Nephron (organoid): ENCODE results near the gene AGA.

Source experiments
- H3K27ac Mint-ChIP-seq, 3 experiments: 2 replicates each; pipeline ENCODE4 v1.8.0; 2020; ENCODE audit warnings: mixed read lengths in 3 of 3, mild to moderate bottlenecking in 2 of 3, moderate library complexity in 1 of 3
- H3K27me3 Mint-ChIP-seq: 2 replicates; pipeline ENCODE4 v1.8.0; 2021; ENCODE audit warnings: low read depth, mild to moderate bottlenecking, moderate library complexity, mixed read lengths
- H3K36me3 Mint-ChIP-seq: 2 replicates; pipeline ENCODE4 v1.8.0; 2020; ENCODE audit warnings: low read depth, mixed read lengths
- H3K4me1 Mint-ChIP-seq: 2 replicates; pipeline ENCODE4 v1.8.0; 2020; ENCODE audit warnings: mixed read lengths
- H3K4me3 Mint-ChIP-seq, 3 experiments: 2 replicates each; pipeline ENCODE4 v1.8.0; 2020; ENCODE audit warnings: mild to moderate bottlenecking in 3 of 3, mixed read lengths in 3 of 3, moderate library complexity in 2 of 3
- H3K9me3 Mint-ChIP-seq: 2 replicates; pipeline ENCODE4 v1.8.0; 2020; ENCODE audit warnings: mixed read lengths
- TF ChIP-seq, protein P1 (sequence below), 3 experiments: fragments of 200-600 bp; sonication (generic); IDR thresholded peaks; one replicate each; pipeline ENCODE4 v1.5.0; 2021; ENCODE audit warnings: antibody characterized with exemption in 3 of 3; ENCODE audit not compliant: unreplicated experiment in 3 of 3

AGA gene

GRCh38 chr4:177446586-177446985 lies 4.3 kb upstream of the AGA start:
- Mint-ChIP-seq H3K36me3 (no peaks in the 10 kb centered on the region), H3K27me3 (no peaks in the 10 kb centered on the region), H3K27ac (no peak overlapping the region), H3K4me1 (peaks cover 12% of the 10 kb centered on the region), H3K9me3 (no peaks in the 10 kb centered on the region), H3K4me3 (peak overlapping the region in 1 of 3 experiments; percentile 42)
- TF ChIP-seq, protein P1, sequence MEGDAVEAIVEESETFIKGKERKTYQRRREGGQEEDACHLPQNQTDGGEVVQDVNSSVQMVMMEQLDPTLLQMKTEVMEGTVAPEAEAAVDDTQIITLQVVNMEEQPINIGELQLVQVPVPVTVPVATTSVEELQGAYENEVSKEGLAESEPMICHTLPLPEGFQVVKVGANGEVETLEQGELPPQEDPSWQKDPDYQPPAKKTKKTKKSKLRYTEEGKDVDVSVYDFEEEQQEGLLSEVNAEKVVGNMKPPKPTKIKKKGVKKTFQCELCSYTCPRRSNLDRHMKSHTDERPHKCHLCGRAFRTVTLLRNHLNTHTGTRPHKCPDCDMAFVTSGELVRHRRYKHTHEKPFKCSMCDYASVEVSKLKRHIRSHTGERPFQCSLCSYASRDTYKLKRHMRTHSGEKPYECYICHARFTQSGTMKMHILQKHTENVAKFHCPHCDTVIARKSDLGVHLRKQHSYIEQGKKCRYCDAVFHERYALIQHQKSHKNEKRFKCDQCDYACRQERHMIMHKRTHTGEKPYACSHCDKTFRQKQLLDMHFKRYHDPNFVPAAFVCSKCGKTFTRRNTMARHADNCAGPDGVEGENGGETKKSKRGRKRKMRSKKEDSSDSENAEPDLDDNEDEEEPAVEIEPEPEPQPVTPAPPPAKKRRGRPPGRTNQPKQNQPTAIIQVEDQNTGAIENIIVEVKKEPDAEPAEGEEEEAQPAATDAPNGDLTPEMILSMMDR (IDR thresholded peaks at IDR 0.05; ENCODE audit: unreplicated experiment in 3 of 3), result no peak

DNA sequence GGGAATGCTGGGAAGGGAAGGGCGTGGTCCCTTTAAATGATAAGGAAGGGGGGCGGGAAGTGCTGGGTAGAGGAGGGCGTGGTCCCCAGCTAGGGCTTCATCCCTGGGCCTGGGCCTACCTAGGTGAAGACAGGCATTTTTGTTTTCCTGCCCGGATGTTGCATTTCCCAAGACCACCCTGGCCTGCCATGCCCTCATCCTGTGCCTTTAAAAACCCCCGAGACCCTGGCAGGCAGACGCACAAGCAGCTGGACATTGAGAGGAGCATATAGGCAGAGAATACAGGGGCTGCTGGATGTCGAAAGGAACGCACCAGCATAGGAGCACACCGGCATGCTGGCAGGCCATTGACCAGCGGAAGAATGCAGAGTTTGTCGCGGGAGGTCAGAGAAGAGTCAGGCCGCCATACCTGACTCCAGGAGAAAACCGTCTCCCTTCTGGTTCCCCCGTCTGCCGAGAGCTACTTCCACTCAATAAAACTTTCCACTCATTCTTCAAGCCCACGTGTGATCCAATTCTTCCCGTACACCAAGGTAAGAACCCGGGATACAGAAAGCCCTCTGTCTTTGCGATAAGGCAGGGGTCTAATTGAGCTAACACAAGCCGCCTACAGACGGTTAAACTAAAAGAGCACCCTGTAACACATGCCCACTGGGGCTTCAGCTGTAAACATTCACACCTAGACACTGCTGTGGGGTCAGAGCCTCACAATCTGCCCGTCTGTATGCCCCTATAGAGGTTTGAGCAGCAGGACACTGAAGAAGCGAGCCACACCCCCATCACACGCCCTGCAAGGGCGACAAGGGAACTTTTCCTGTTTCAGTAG lies 2.9 kb upstream of the AGA start:
- Mint-ChIP-seq H3K27ac (peak overlapping the region in 2 of 3 experiments; percentile 10 to 55), H3K27me3 (no peaks in the 10 kb centered on the region), H3K4me3 (peak overlapping the region; percentile 51 to 78 (median 76)), H3K4me1 (peaks cover 21% of the 10 kb centered on the region), H3K9me3 (no peaks in the 10 kb centered on the region), H3K36me3 (no peaks in the 10 kb centered on the region)
- TF ChIP-seq, protein P1 (IDR thresholded peaks at IDR 0.05; ENCODE audit: unreplicated experiment in 3 of 3), result no peak

DNA sequence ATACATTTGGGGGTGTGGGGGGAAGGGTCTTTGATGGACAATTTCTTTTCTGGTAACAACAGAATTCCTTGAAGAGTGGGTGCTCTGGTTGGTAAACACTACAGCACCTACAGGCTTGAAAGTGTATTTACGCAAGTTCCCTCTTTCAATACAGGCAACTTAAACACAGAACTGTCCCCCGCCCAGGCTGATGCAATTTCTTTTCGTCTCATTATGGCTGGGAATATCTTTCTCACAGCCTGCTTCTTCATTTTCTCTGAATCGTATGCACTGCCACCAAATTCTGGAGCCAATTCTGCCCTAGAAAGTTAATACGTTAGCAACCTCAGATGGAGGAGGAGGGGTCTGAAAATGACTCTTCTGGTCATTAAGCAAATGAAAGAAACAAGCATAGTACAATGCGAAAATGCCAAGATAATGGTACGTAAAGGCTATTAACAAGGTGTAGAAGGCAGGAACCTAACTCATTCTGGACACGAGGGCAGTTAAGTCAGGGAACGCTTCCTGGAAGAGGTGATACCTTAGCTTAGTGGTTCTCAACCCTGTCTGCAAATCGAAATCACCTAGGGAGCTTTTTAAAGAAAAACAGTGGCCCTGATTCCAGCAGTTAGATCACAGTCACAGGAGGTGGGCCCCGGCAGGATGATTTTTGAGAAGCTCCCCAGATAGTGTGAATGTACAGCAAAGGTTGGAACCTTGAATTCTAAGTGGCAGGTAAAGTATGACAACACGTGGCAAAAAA lies 1.0 kb downstream of the AGA start:
- TF ChIP-seq, protein P1 (IDR thresholded peaks at IDR 0.05; ENCODE audit: unreplicated experiment in 3 of 3), result no peak
- H3K4me1 Mint-ChIP-seq, result peaks cover 21% of the 10 kb centered on the region
- H3K27ac Mint-ChIP-seq, result peak overlapping the region; percentile 88 to 94 (median 94)
- peak overlapping the region; percentile 87 to 90 (median 88) for H3K4me3 Mint-ChIP-seq
- no peaks in the 10 kb centered on the region for H3K27me3 Mint-ChIP-seq
- H3K36me3 Mint-ChIP-seq, result peaks cover 6% of the 10 kb centered on the region
- H3K9me3 Mint-ChIP-seq, result no peaks in the 10 kb centered on the region

DNA sequence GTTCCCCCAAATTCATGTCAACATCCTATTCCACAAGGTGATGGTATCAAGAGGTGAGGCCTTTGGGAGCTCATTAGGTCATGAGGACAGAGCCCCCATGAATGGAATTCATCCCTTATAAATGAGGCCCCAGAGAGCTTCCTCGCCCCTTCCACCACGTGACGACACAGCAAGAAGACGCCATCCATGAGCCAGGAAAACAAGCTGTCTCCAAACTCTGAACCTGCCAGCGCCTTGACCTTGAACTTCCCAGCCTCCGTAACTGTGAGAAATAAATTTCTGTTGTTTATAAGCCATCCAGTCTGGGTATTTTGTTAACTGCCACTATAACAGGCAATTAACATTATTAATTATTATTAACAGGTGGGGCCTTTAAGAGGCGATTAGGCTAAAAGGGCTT lies 5.8 kb downstream of the AGA start:
- Mint-ChIP-seq H3K36me3 (peaks cover 21% of the 10 kb centered on the region), H3K4me3 (no peak overlapping the region), H3K9me3 (no peaks in the 10 kb centered on the region), H3K4me1 (peaks cover 7% of the 10 kb centered on the region), H3K27me3 (no peaks in the 10 kb centered on the region), H3K27ac (no peak overlapping the region)
- TF ChIP-seq, protein P1 (IDR thresholded peaks at IDR 0.05; ENCODE audit: unreplicated experiment in 3 of 3), result no peak

- Mint-ChIP-seq H3K9me3 (no peaks in the 10 kb centered on the region), H3K27ac (no peak overlapping the region), H3K27me3 (no peaks in the 10 kb centered on the region), H3K4me1 (no peaks in the 10 kb centered on the region), H3K36me3 (peaks cover 21% of the 10 kb centered on the region), H3K4me3 (no peak overlapping the region)
- TF ChIP-seq, protein P1 (IDR thresholded peaks at IDR 0.05; ENCODE audit: unreplicated experiment in 3 of 3), result no peak
These were observed 7.6 kb downstream of the AGA start for GRCh38 chr4:177434667-177435066.
